HepG2 (cell line): ENCODE measurements around the gene EDEM1. TPM values are rescaled to one million over a fixed set of nuclear protein-coding genes. Genes with fewer than 3 reads are reported as not detected.

Source experiments
- ATAC-seq: fragments of 200-7000 bp; cut with Tn5 transposase; 3 replicates; pipeline ENCODE4 v1.9.1; 2020; ENCODE audit warnings: mild to moderate bottlenecking, moderate library complexity
- BruUV-seq: library from RNA; stranded (reverse); fragments of 400-500 nt; replicated peaks from 2 replicates; lab custom pipeline; 2021; lab: Mats Ljungman, UMichigan
- CTCF ChIA-PET: fragments of 300-600 bp; formaldehyde crosslinking; extraction: SDS; loops from one replicate; lab custom pipeline; 2021; ENCODE audit warnings: low total read pairs, inconsistent platforms, low intra/inter-chr PET ratio; lab: Yijun Ruan, JAX
- POLR2A ChIA-PET: fragments of 350-600 bp; sonication (Branson Sonifier 250); formaldehyde crosslinking; loops from one replicate; lab custom pipeline; 2020; ENCODE audit warnings: antibody characterized with exemption, inconsistent platforms; lab: Yijun Ruan, JAX
- DNase-seq: peaks from one replicate; pipeline ENCODE4 v3.0.0-alpha.2; 2015; ENCODE audit warnings: low spot score
- FAIRE-seq: peaks from 3 replicates; lab custom pipeline; 2011; peaks lifted over from hg19 to GRCh38; lab: Jason Lieb, UNC
- H2AFZ ChIP-seq: one replicate; pipeline ENCODE4 v1.6.1; 2011; ENCODE audit warnings: low read length, inconsistent platforms
- H3K27ac ChIP-seq: fragments of 300-600 bp; 3 replicates; pipeline ENCODE4 v1.8.0; 2011; ENCODE audit warnings: mixed run types, mild to moderate bottlenecking, mixed read lengths, low read length, inconsistent platforms; ENCODE audit not compliant: insufficient read depth; ENCODE audit errors: extremely low read length
- H3K27me3 ChIP-seq, 2 experiments: fragments of 200-600 bp in 1 of 2; 2 replicates in 1 of 2; 3 replicates in 1 of 2; pipeline versions ENCODE4 v1.6.0 to v1.8.0; 2011; ENCODE audit warnings: low read length in 2 of 2, mild to moderate bottlenecking in 2 of 2, moderate library complexity in 2 of 2, inconsistent platforms in 1 of 2; ENCODE audit not compliant: insufficient read depth in 2 of 2, control insufficient read depth in 1 of 2
- H3K36me3 ChIP-seq, 2 experiments: fragments of 200-600 bp in 1 of 2; replicated peaks in 1 of 2; 2 replicates in 1 of 2; 3 replicates in 1 of 2; pipeline versions ENCODE4 v1.5.1 to v1.8.0; 2011; ENCODE audit warnings: low read length in 2 of 2, inconsistent platforms in 1 of 2; ENCODE audit not compliant: insufficient read depth in 2 of 2, control insufficient read depth in 1 of 2
- H3K4me1 ChIP-seq: 2 replicates; pipeline ENCODE4 v1.5.1; 2012; ENCODE audit warnings: low read length, inconsistent platforms; ENCODE audit not compliant: insufficient read depth
- H3K4me2 ChIP-seq: 2 replicates; pipeline ENCODE4 v1.6.0; 2011; ENCODE audit warnings: low read depth, low read length, inconsistent platforms
- H3K4me3 ChIP-seq, 3 experiments: fragments of 200-600 bp in 1 of 3; sonication (generic), shearing (Covaris generic) in 1 of 3; replicated peaks in 1 of 3; 2 replicates each; pipeline ENCODE4 v1.5.1; 2011 to 2016; ENCODE audit warnings: low read length in 3 of 3, inconsistent platforms in 2 of 3, low read depth in 2 of 3, mild to moderate bottlenecking in 2 of 3, control low read depth in 1 of 3, mixed read lengths in 1 of 3; ENCODE audit not compliant: insufficient read depth in 1 of 3
- H3K79me2 ChIP-seq: one replicate; pipeline ENCODE4 v1.6.1; 2011; ENCODE audit warnings: low read length, inconsistent platforms; ENCODE audit not compliant: insufficient read depth
- H3K9ac ChIP-seq: 2 replicates; pipeline ENCODE4 v1.6.0; 2011; ENCODE audit warnings: mild to moderate bottlenecking, low read depth, low read length, inconsistent platforms; ENCODE audit not compliant: insufficient read depth
- H3K9me3 ChIP-seq: 2 replicates; pipeline ENCODE4 v1.5.1; 2012; ENCODE audit warnings: mild to moderate bottlenecking, low read length
- H4K20me1 ChIP-seq: 2 replicates; pipeline ENCODE4 v1.6.0; 2011; ENCODE audit warnings: inconsistent platforms, mild to moderate bottlenecking, low read length, moderate library complexity; ENCODE audit not compliant: insufficient read depth
- ARHGAP35 ChIP-seq: sonication (generic); formaldehyde crosslinking; IDR thresholded peaks from 2 replicates; pipeline ENCODE4 v1.9.0; 2022; ENCODE audit warnings: mild to moderate bottlenecking, inconsistent platforms, moderate library complexity, missing genetic modification reagents, borderline replicate concordance
- JUN ChIP-seq: sonication (generic); formaldehyde crosslinking; IDR thresholded peaks from 2 replicates; pipeline ENCODE4 v1.4.0; 2020; ENCODE audit warnings: mild to moderate bottlenecking, missing genetic modification reagents
- JUNB ChIP-seq: sonication (generic); formaldehyde crosslinking; IDR thresholded peaks from 2 replicates; pipeline ENCODE4 v1.8.0; 2022; ENCODE audit warnings: missing genetic modification reagents, mild to moderate bottlenecking, borderline replicate concordance
- KLF12 ChIP-seq: sonication (generic); formaldehyde crosslinking; IDR thresholded peaks from 2 replicates; pipeline ENCODE4 v1.4.0; 2020; ENCODE audit warnings: missing genetic modification reagents, borderline replicate concordance
- NFRKB ChIP-seq: fragments of 450-650 bp; IDR thresholded peaks from 2 replicates; pipeline ENCODE4 v1.6.1; 2017
- SSRP1 ChIP-seq: IDR thresholded peaks from 2 replicates; pipeline ENCODE4 v1.6.1; 2016; ENCODE audit warnings: control low read depth
- ZNF12 ChIP-seq: sonication (generic); formaldehyde crosslinking; IDR thresholded peaks from 2 replicates; pipeline ENCODE4 v1.5.0; 2020; ENCODE audit warnings: missing genetic modification reagents
- ZNF235 ChIP-seq: sonication (generic); formaldehyde crosslinking; IDR thresholded peaks from 2 replicates; pipeline ENCODE4 v1.8.1; 2023; ENCODE audit warnings: mild to moderate bottlenecking, missing genetic modification reagents, borderline replicate concordance
- ZNF777 ChIP-seq: sonication (generic); formaldehyde crosslinking; IDR thresholded peaks from 2 replicates; pipeline ENCODE4 v1.4.0; 2020; ENCODE audit warnings: missing genetic modification reagents
- WGBS: methylation state at CpG from one replicate; pipeline ENCODE4 v1.1.6; 2017; ENCODE audit warnings: low lambda C conversion rate; 5-methylcytosine and 5-hydroxymethylcytosine counted together
- in situ Hi-C: cut with HindIII; loops from 2 replicates; pipeline ENCODE4 v1.10.0; 2017; ENCODE audit warnings: low pct_unique_long_range_greater_than_20kb; ENCODE audit not compliant: extremely low pct_ligation_motif_present
- intact Hi-C: fragments of 100-400 bp; cut with micrococcal nuclease; formaldehyde crosslinking; loops from one replicate; pipeline ENCODE4 v1.10.0; 2022; ENCODE audit not compliant: unreplicated experiment
- polyA plus RNA-seq, 8 experiments: library from polyadenylated mRNA; depleted of rRNA in 3 of 8; stranded (reverse) in 7 of 8; unstranded in 1 of 8; fragments of >200 nt; fragmentation: Illumina TruSeq in 4 of 8; extraction: Trizol in 4 of 8; gene quantifications; 2 replicates each; pipeline versions ENCODE4 v1.2.1 to v1.2.3, GENCODE V29; 2011 to 2016; ENCODE audit warnings: low read depth in 4 of 8, missing spikeins in 1 of 8, mixed read lengths in 1 of 8; ENCODE audit not compliant: insufficient read depth in 1 of 8
- total RNA-seq, 5 experiments: library from RNA; depleted of rRNA; stranded (reverse); fragments of >200 nt; fragmentation: Illumina TruSeq; extraction: Trizol; gene quantifications; 2 replicates each; pipeline ENCODE4 v1.2.3, GENCODE V29; 2016; ENCODE audit warnings: low read depth in 1 of 5
- TF ChIP-seq, protein P1 (sequence below): sonication (generic); formaldehyde crosslinking; IDR thresholded peaks from 2 replicates; pipeline ENCODE4 v1.5.1; 2020; ENCODE audit warnings: mild to moderate bottlenecking, missing genetic modification reagents, moderate library complexity
- TF ChIP-seq, protein P2 (sequence below): sonication (generic); formaldehyde crosslinking; IDR thresholded peaks from 2 replicates; pipeline ENCODE4 v1.8.0; 2022; ENCODE audit warnings: mild to moderate bottlenecking, missing genetic modification reagents, moderate library complexity

Gene EDEM1
- total and polyA plus RNA-seq, 2 of the 13 experiments (the other 11 are each of a cell fraction or from before 2014, with no cell fraction given) = 13.8 to 25.8 TPM

GRCh38 chr3:5140230-5140621 is 47.3 kb upstream of the EDEM1 start:
- ChIA-PET CTCF (no interaction called here), POLR2A (interaction anchor here (2.8 kb wide), 1 partner anchor 48 kb away, joined by 20 read pairs; the partner anchor contains the start of gene EDEM1)
- Histone ChIP-seq H3K4me3 (no peak overlapping the region), H3K27me3 (no peaks in the 10 kb centered on the region), H3K79me2 (peaks cover 85% of the 10 kb centered on the region), H3K36me3 (0 out of 5 replicates have a peak, but pooled peaks cover 0 to 8% of the 10 kb centered on the region in 2 experiments), H3K9ac (no peak overlapping the region), H2AFZ (no peak overlapping the region), H3K4me1 (peaks cover 39% of the 10 kb centered on the region), H3K27ac (no peak overlapping the region), H3K9me3 (no peaks in the 10 kb centered on the region), H4K20me1 (peaks cover 14% of the 10 kb centered on the region; the same call in 1 of the 2 replicates), H3K4me2 (no peak overlapping the region)
- no peak for DNase-seq
- TF ChIP-seq JUN (CRISPR knock-in tag) (no peak), ARHGAP35 (no peak), ZNF235 (CRISPR knock-in tag) (no peak), NFRKB (no peak), ZNF12 (CRISPR knock-in tag) (no peak), ZNF777 (CRISPR knock-in tag) (no peak), JUNB (no peak), KLF12 (CRISPR knock-in tag) (no peak), SSRP1 (CRISPR knock-in tag) (no peak)
- TF ChIP-seq, protein P1, sequence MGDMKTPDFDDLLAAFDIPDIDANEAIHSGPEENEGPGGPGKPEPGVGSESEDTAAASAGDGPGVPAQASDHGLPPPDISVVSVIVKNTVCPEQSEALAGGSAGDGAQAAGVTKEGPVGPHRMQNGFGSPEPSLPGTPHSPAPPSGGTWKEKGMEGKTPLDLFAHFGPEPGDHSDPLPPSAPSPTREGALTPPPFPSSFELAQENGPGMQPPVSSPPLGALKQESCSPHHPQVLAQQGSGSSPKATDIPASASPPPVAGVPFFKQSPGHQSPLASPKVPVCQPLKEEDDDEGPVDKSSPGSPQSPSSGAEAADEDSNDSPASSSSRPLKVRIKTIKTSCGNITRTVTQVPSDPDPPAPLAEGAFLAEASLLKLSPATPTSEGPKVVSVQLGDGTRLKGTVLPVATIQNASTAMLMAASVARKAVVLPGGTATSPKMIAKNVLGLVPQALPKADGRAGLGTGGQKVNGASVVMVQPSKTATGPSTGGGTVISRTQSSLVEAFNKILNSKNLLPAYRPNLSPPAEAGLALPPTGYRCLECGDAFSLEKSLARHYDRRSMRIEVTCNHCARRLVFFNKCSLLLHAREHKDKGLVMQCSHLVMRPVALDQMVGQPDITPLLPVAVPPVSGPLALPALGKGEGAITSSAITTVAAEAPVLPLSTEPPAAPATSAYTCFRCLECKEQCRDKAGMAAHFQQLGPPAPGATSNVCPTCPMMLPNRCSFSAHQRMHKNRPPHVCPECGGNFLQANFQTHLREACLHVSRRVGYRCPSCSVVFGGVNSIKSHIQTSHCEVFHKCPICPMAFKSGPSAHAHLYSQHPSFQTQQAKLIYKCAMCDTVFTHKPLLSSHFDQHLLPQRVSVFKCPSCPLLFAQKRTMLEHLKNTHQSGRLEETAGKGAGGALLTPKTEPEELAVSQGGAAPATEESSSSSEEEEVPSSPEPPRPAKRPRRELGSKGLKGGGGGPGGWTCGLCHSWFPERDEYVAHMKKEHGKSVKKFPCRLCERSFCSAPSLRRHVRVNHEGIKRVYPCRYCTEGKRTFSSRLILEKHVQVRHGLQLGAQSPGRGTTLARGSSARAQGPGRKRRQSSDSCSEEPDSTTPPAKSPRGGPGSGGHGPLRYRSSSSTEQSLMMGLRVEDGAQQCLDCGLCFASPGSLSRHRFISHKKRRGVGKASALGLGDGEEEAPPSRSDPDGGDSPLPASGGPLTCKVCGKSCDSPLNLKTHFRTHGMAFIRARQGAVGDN (CRISPR knock-in tag) = no peak
- TF ChIP-seq, protein P2, sequence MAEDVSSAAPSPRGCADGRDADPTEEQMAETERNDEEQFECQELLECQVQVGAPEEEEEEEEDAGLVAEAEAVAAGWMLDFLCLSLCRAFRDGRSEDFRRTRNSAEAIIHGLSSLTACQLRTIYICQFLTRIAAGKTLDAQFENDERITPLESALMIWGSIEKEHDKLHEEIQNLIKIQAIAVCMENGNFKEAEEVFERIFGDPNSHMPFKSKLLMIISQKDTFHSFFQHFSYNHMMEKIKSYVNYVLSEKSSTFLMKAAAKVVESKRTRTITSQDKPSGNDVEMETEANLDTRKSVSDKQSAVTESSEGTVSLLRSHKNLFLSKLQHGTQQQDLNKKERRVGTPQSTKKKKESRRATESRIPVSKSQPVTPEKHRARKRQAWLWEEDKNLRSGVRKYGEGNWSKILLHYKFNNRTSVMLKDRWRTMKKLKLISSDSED = no peak
- no peak for ATAC-seq
- intact Hi-C loops = no loop called here
- no TSS peak for BruUV-seq
- in situ Hi-C loops = no loop called here
- over 99% methylated on average over 4 of the region's 4 CpGs for WGBS
- FAIRE-seq = no peak
